HCT116 (cell line): ENCODE data around the gene NT5C2. TPM values are rescaled to one million over a fixed set of nuclear protein-coding genes. Genes with fewer than 3 reads are reported as not detected.

Experiments
- ATAC-seq: fragments of 200-7000 bp; cut with Tn5 transposase; 2 replicates; pipeline ENCODE4 v1.9.1; 2020; ENCODE audit warnings: mild to moderate bottlenecking, moderate library complexity
- BruUV-seq: library from RNA; stranded (reverse); fragments of 400-500 nt; replicated peaks from 2 replicates; lab custom pipeline; 2021; lab: Mats Ljungman, UMichigan
- CTCF ChIA-PET: fragments of 300-600 bp; sonication (Branson Sonifier 250); formaldehyde crosslinking; loops from one replicate; lab custom pipeline; 2021; ENCODE audit warnings: antibody characterized with exemption; lab: Charles Lee
- POLR2A ChIA-PET: fragments of 300-600, 350-600 bp; sonication (Branson Sonifier 250); formaldehyde crosslinking; loops from one replicate; lab custom pipeline; 2021; ENCODE audit warnings: antibody characterized with exemption; lab: Charles Lee
- RAD21 ChIA-PET, 2 experiments: fragments of 300-600 bp; sonication (Branson Sonifier 250); formaldehyde crosslinking; loops; one replicate each; lab custom pipeline; 2023; ENCODE audit warnings: low total read pairs in 2 of 2; ENCODE audit not compliant: uncharacterized antibody in 2 of 2, unreplicated experiment in 2 of 2, low non-redundant PET in 1 of 2; lab: Charles Lee
- DNase-seq: peaks from one replicate; pipeline ENCODE4 v3.0.0-alpha.2; 2010; ENCODE audit warnings: low read depth, low spot score
- H2AFZ ChIP-seq: fragments of 200-600 bp; shearing (Covaris generic), sonication (generic); 2 replicates; pipeline ENCODE4 v1.6.1; 2017; ENCODE audit warnings: low read depth, mixed run types, mixed read lengths, antibody characterized with exemption, low read length; ENCODE audit not compliant: poor library complexity, severe bottlenecking
- H3K27ac ChIP-seq: 2 replicates; pipeline ENCODE4 v1.5.1; 2012; ENCODE audit warnings: low read depth, low read length
- H3K27me3 ChIP-seq: fragments of 200-600 bp; sonication (generic); 2 replicates; pipeline ENCODE4 v1.6.1; 2016; ENCODE audit warnings: mixed run types, low read length, mixed read lengths; ENCODE audit not compliant: insufficient read depth
- H3K36me3 ChIP-seq, 2 experiments: fragments of 200-500 bp in 1 of 2; fragments of 200-600 bp in 1 of 2; sonication (Bioruptor generic) in 1 of 2; sonication (generic) in 1 of 2; 2 replicates each; pipeline versions ENCODE4 v1.5.1 to v1.6.1; 2014 to 2016; ENCODE audit warnings: low read length in 2 of 2, inconsistent platforms in 1 of 2, mixed read lengths in 1 of 2, mixed run types in 1 of 2; ENCODE audit not compliant: insufficient read depth in 2 of 2, control insufficient read depth in 1 of 2
- H3K4me1 ChIP-seq, 2 experiments: fragments of 200-600 bp in 1 of 2; sonication (generic) in 1 of 2; 2 replicates each; pipeline versions ENCODE4 v1.5.1 to v1.6.1; 2012 to 2017; ENCODE audit warnings: low read length in 2 of 2, inconsistent platforms in 1 of 2, mild to moderate bottlenecking in 1 of 2, mixed read lengths in 1 of 2, mixed run types in 1 of 2, moderate library complexity in 1 of 2; ENCODE audit not compliant: insufficient read depth in 2 of 2, control insufficient read depth in 1 of 2
- H3K4me2 ChIP-seq: fragments of 200-600 bp; sonication (generic); 2 replicates; pipeline ENCODE4 v1.6.1; 2017; ENCODE audit warnings: mixed run types, low read length, mixed read lengths
- H3K4me3 ChIP-seq, 2 experiments: fragments of 200-600 bp in 1 of 2; sonication (generic) in 1 of 2; replicated peaks in 1 of 2; 2 replicates each; pipeline ENCODE4 v1.5.1; 2011 to 2016; ENCODE audit warnings: low read length in 2 of 2, control low read depth in 1 of 2, low read depth in 1 of 2, mild to moderate bottlenecking in 1 of 2, mixed read lengths in 1 of 2, mixed run types in 1 of 2
- H3K79me2 ChIP-seq: fragments of 200-600 bp; sonication (generic); 2 replicates; pipeline ENCODE4 v1.6.1; 2017; ENCODE audit warnings: mild to moderate bottlenecking, mixed run types, low read length, moderate library complexity, mixed read lengths; ENCODE audit not compliant: insufficient read depth
- H3K9ac ChIP-seq: fragments of 200-600 bp; sonication (generic); 2 replicates; pipeline ENCODE4 v1.6.1; 2016; ENCODE audit warnings: low read length, mixed read lengths
- H3K9me2 ChIP-seq: fragments of 200-600 bp; sonication (generic), shearing (Covaris generic); 2 replicates; pipeline ENCODE4 v1.6.1; 2017; ENCODE audit warnings: mixed run types, mild to moderate bottlenecking, moderate library complexity; ENCODE audit not compliant: insufficient read depth
- H3K9me3 ChIP-seq, 2 experiments: fragments of 200-500 bp in 1 of 2; fragments of 200-600 bp in 1 of 2; sonication (Bioruptor generic) in 1 of 2; sonication (generic) in 1 of 2; 2 replicates each; pipeline ENCODE4 v1.6.1; 2014 to 2017; ENCODE audit warnings: low read length in 2 of 2, mixed read lengths in 2 of 2, inconsistent platforms in 1 of 2, low read depth in 1 of 2, mild to moderate bottlenecking in 1 of 2, mixed run types in 1 of 2, moderate library complexity in 1 of 2; ENCODE audit not compliant: control insufficient read depth in 1 of 2, insufficient read depth in 1 of 2
- H4K20me1 ChIP-seq: fragments of 200-600 bp; sonication (generic), shearing (Covaris generic); 2 replicates; pipeline ENCODE4 v1.6.1; 2017; ENCODE audit warnings: mixed run types, mild to moderate bottlenecking, moderate library complexity; ENCODE audit not compliant: insufficient read depth
- CBX3 ChIP-seq: IDR thresholded peaks from 2 replicates; pipeline ENCODE4 v1.6.1; 2012; ENCODE audit warnings: low read depth
- POLR2A ChIP-seq: IDR thresholded peaks from 2 replicates; pipeline ENCODE4 v1.7.0; 2011; ENCODE audit warnings: borderline replicate concordance; ENCODE audit not compliant: insufficient read depth, insufficient read length; ENCODE audit errors: extremely low read depth
- ZBTB33 ChIP-seq: IDR thresholded peaks from 2 replicates; pipeline ENCODE4 v1.6.1; 2011; ENCODE audit warnings: mild to moderate bottlenecking, low read length, moderate library complexity; ENCODE audit not compliant: insufficient replicate concordance; ENCODE audit errors: extremely low read depth
- intact Hi-C: fragments of 100-400 bp; cut with micrococcal nuclease; formaldehyde crosslinking; loops from 2 replicates; pipeline ENCODE4 v1.10.0; 2022
- total RNA-seq: library from RNA; stranded (reverse); gene quantifications from one replicate; pipeline ENCODE4 v1.2.1, GENCODE V29; 2021; ENCODE audit not compliant: unreplicated experiment

NT5C2 gene
- total RNA-seq, 1 experiment from 2014 or later = 63.0 TPM

- no peak for TF ChIP-seq ZBTB33
Measured at GRCh38 chr10:103072891-103073290, 120.2 kb downstream of the NT5C2 start (continued).

- ATAC-seq = no peak
- Histone ChIP-seq H3K9ac (no peak overlapping the region), H4K20me1 (no peaks in the 10 kb centered on the region), H2AFZ (no peak overlapping the region), H3K9me3 (no peaks in the 10 kb centered on the region), H3K4me2 (no peak overlapping the region), H3K27ac (no peak overlapping the region), H3K79me2 (no peaks in the 10 kb centered on the region), H3K27me3 (no peaks in the 10 kb centered on the region), H3K9me2 (no peaks in the 10 kb centered on the region), H3K4me3 (no peak overlapping the region), H3K4me1 (peaks cover 3 to 6% of the 10 kb centered on the region in 2 experiments; a peak in 1 of 4 replicates), H3K36me3 (no peaks in the 10 kb centered on the region)
- ChIA-PET POLR2A (no interaction called here), CTCF (interaction anchor here (1.7 to 4.5 kb wide), 2 partner anchors 155 to 172 kb away, joined by 5 to 42 read pairs; partner anchors contain the start of gene CNNM2), RAD21 (no interaction called here)
- TF ChIP-seq CBX3 (no peak), POLR2A (no peak)
- no peak for DNase-seq
- intact Hi-C loops = no loop called here
- BruUV-seq = no TSS peak
Measured at GRCh38 chr10:103072276-103072675, 120.8 kb downstream of the NT5C2 start.
